Activated CD4-positive, alpha-beta memory T cell treated with anti-CD3 and anti-CD28 coated beads, Interleukin-2, amount 10 ng/mL, durations not matched to agents 7 days and 5 days (primary cell): Measurements from ENCODE around the gene SH3RF3. TPM values are rescaled to one million over a fixed set of nuclear protein-coding genes. Genes with fewer than 3 reads are reported as not detected.

ENCODE experiments used
- CTCF ChIA-PET: fragments of 350-600 bp; sonication (Branson Sonifier 250); formaldehyde crosslinking; loops from one replicate; lab custom pipeline; 2021; ENCODE audit warnings: antibody characterized with exemption, inconsistent platforms; lab: Charles Lee
- POLR2A ChIA-PET: fragments of 350-600 bp; sonication (Branson Sonifier 250); formaldehyde crosslinking; loops from one replicate; lab custom pipeline; 2021; ENCODE audit warnings: antibody characterized with exemption; lab: Charles Lee
- DNase-seq: peaks from one replicate; pipeline ENCODE4 v3.0.0-alpha.2; 2020
- H3K27ac Mint-ChIP-seq: one replicate; pipeline ENCODE4 v1.8.0; 2021; ENCODE audit warnings: mild to moderate bottlenecking, mixed read lengths
- H3K27me3 Mint-ChIP-seq: one replicate; pipeline ENCODE4 v1.8.0; 2021; ENCODE audit warnings: mixed read lengths
- H3K36me3 Mint-ChIP-seq: one replicate; pipeline ENCODE4 v1.8.0; 2021; ENCODE audit warnings: low read depth, mixed read lengths
- H3K4me1 Mint-ChIP-seq: one replicate; pipeline ENCODE4 v1.8.0; 2021; ENCODE audit warnings: mixed read lengths
- H3K4me3 Mint-ChIP-seq: one replicate; pipeline ENCODE4 v1.8.0; 2021; ENCODE audit warnings: mild to moderate bottlenecking, mixed read lengths
- H3K9me3 Mint-ChIP-seq: one replicate; pipeline ENCODE4 v1.8.0; 2021; ENCODE audit warnings: mixed read lengths
- total RNA-seq, 2 experiments: library from RNA; stranded (reverse); gene quantifications; one replicate each; pipeline ENCODE4 v1.2.3, GENCODE V29; 2021

Gene SH3RF3
- total RNA-seq, 2 experiments from 2014 or later: 0.23 to 0.45 TPM

DNA sequence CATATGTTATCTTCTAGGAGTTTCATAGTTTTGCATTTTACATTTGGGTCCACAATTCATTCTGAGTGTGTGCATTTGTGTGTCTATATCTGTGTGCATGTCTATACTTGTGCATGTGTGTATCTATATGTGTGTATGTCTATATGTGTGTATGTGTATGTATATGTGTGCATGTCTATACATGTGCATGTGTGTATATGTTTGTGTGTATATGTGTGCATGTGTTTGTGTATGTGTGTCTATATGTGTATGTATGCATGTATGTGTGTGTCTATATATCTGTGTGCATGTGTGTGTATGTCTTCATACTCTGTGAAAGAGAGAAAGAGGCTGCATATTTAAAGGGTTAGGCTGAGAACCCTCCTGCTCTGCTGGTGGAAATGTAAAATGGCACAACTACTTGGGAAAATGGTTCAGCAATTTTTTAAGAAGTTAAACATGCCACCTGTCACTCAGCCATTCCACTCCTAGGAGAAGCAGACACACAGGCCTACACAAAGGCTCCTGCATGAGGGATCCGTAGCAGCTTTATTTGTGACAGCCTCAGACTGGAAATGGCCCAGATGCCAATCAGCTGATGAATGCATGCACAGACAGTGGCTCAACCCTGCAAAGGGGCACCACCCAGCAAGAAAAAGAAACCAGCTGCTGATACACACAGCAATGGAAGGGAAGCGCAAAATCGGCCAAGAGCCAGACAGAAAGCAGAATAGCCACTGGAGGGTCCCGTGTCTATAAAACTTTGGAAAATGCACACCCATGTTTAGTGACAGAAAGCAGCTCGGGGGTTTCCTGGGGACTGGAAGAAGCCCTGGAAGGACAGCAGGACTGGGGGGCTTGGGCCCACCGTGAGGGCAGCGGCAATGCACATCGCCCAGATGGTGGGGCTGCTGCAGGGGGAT, 337.9 kb downstream of the SH3RF3 start:
- ChIA-PET POLR2A (no interaction called here), CTCF (no interaction called here)
- Mint-ChIP-seq H3K27ac (no peak overlapping the region), H3K9me3 (no peaks in the 10 kb centered on the region), H3K36me3 (no peaks in the 10 kb centered on the region), H3K4me1 (no peaks in the 10 kb centered on the region), H3K4me3 (no peak overlapping the region), H3K27me3 (peaks cover 23% of the 10 kb centered on the region)
- no peak for DNase-seq

DNA sequence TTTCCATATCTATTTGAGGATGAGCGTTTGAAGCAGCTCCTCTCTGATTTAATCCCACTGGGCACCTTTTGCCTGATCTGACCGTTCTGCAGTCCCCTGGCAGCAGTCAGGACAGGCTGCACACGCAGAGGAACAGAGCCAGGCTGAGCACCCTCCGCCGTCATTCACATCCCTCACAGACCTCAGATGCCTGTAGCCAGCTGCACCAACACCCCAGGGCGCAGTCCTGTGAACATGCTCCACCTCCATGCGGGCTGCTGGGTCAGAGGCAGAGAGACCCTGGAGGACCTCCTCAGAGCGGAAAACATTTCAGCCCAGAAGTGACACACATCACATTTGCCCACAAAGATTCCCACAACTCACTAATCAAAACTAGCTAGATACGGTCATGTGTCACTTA, 338.7 kb downstream of the SH3RF3 start:
- H3K4me3 Mint-ChIP-seq: no peak overlapping the region
- no peaks in the 10 kb centered on the region for H3K36me3 Mint-ChIP-seq
- ChIA-PET POLR2A (no interaction called here), CTCF (no interaction called here)
- no peaks in the 10 kb centered on the region for H3K9me3 Mint-ChIP-seq
- H3K27me3 Mint-ChIP-seq: peaks cover 23% of the 10 kb centered on the region
- no peak overlapping the region for H3K27ac Mint-ChIP-seq
- no peaks in the 10 kb centered on the region for H3K4me1 Mint-ChIP-seq
- no peak for DNase-seq

DNA sequence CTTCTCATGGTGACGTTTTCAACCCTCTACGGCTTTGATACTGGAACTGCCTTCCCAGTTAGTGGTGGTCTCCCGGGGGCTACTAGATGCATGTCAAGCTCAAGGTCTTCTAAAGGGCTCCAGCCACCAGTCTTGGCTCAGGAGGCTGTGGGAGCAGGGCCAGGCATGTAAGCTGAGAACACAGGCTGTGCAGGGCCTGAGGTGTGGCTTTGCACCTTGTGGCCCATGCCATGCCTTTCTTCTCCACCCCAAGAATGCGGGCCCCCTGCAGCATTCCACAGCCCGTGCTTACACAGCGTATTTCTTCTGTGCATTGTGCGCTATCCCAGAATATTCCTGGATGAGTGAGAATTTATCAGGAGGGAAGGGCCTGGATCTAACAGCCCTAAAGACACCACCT, 339.9 kb downstream of the SH3RF3 start:
- Mint-ChIP-seq H3K9me3 (no peaks in the 10 kb centered on the region), H3K4me1 (no peaks in the 10 kb centered on the region), H3K36me3 (no peaks in the 10 kb centered on the region), H3K27me3 (peaks cover 23% of the 10 kb centered on the region), H3K27ac (no peak overlapping the region), H3K4me3 (no peak overlapping the region)
- DNase-seq: no peak
- CTCF ChIA-PET: no interaction called here
- POLR2A ChIA-PET: no interaction called here

DNA sequence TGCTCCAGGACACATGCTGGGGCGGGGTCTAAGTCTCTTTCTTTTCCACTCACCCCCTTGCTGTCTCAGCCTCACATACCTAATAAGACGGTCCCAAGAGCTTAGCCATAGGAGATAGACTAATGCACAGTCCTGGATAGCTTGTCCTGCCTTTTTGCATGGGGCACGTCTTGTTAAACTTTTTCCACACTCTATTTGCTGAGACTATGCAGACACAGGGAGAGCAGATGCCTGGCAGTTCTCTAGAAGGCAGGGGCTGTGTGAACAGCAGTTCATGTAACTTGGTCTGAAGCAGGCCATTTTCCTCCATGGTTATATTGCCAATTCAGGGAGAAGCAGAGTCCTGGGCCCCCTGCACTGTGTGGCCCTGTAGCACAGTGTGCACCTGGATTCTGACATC, 342.7 kb downstream of the SH3RF3 start:
- ChIA-PET CTCF (no interaction called here), POLR2A (no interaction called here)
- DNase-seq: no peak
- H3K4me3 Mint-ChIP-seq: no peak overlapping the region
- peaks cover 6% of the 10 kb centered on the region for H3K4me1 Mint-ChIP-seq
- H3K27ac Mint-ChIP-seq: no peak overlapping the region
- no peaks in the 10 kb centered on the region for H3K9me3 Mint-ChIP-seq
- H3K36me3 Mint-ChIP-seq: no peaks in the 10 kb centered on the region
- H3K27me3 Mint-ChIP-seq: peaks cover 12% of the 10 kb centered on the region

DNA sequence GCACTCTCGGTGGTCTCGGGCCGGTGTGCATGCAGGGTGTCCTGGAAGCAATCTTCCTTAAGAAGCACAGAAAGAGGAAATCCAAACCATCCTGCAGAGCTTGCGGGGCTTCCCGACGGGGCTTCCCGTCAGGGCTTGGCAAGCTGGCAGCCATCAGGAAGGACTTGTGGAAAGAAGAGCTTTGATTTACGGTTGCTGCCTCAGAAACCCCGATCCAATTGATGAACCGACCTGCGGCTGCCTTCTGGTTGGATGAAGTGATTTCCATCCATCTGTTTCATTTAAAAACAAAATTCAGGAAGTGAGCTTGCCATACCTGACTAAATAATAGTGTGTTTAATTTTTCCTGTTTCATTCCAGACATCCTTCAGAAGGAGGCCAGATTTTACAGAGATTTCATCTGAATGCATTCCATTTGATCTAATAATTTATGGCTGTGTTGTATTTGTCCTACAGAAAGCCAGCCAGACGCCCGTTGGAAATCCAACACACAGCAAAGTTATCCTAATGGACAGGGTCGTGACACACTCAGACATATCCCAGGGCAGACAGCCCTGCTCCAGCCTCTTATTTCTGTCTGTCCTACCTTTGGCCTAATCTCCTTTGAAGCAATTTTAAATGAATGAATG, 343.4 kb downstream of the SH3RF3 start:
- Mint-ChIP-seq H3K36me3 (no peaks in the 10 kb centered on the region), H3K27me3 (peaks cover 12% of the 10 kb centered on the region), H3K27ac (no peak overlapping the region), H3K4me1 (peaks cover 6% of the 10 kb centered on the region), H3K9me3 (no peaks in the 10 kb centered on the region), H3K4me3 (no peak overlapping the region)
- ChIA-PET CTCF (no interaction called here), POLR2A (no interaction called here)
- DNase-seq: no peak

DNA sequence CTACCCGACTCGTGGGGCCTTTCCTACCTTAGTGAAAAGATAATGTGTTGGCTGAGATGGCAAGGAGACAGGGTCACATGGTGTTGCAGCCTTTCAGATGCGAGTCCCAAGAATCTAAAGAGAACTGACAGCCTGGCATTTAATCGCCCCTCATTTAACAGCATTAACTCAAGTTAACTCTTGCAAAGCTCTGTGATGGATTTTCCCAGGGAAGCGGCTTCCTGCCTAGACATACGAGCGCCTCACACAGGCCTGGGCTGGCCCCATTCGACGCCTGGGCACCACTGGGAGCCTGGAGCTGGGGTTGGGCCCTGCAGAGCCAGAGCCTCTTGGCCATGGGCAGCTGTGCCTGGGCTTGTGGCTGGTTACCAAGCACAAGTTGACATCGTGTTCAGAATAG, 344.0 kb downstream of the SH3RF3 start:
- POLR2A ChIA-PET: no interaction called here
- H3K9me3 Mint-ChIP-seq: no peaks in the 10 kb centered on the region
- peaks cover 12% of the 10 kb centered on the region for H3K27me3 Mint-ChIP-seq
- H3K4me1 Mint-ChIP-seq: peaks cover 6% of the 10 kb centered on the region
- H3K36me3 Mint-ChIP-seq: no peaks in the 10 kb centered on the region
- DNase-seq: no peak
- H3K4me3 Mint-ChIP-seq: no peak overlapping the region
- CTCF ChIA-PET: no interaction called here
- H3K27ac Mint-ChIP-seq: no peak overlapping the region

DNA sequence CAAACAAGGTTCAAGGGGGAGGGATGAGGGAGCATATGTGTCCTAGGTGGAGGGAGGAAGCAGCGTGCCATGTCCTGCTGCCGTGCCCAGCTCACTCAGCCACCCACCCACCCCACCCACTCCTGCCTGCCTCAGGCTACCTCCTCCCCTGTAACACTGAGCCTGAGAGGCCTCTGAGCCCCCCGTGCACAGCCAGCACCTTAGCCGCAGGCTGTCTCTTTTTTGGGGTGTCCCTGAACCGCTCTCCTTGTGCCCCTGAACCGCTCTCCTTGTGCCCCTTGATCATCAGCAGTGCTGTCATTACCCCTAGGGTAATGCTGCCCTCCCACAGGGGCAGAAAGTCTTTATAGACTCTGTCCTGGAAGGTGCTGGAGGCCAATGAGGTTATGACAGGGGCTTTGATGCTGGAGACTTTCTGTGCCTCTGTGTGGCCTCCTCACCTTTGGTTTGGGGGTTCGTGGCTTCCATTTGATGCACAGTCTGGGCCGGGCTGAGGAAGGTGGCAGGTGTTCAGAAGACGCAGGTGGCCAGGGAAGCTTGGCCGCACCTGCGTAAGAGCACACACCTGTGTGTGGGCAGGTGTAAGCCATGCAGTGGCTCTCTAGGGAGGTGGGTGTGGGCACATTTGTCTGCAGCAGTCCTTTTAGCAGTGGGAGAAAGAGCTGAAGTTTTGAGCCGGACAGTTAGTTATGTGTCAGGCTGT, 344.8 kb downstream of the SH3RF3 start:
- peaks cover 8% of the 10 kb centered on the region for H3K27me3 Mint-ChIP-seq
- CTCF ChIA-PET: no interaction called here
- H3K9me3 Mint-ChIP-seq: no peaks in the 10 kb centered on the region
- H3K4me1 Mint-ChIP-seq: peaks cover 6% of the 10 kb centered on the region
- H3K4me3 Mint-ChIP-seq: no peak overlapping the region
- POLR2A ChIA-PET: no interaction called here
- no peak for DNase-seq
- H3K27ac Mint-ChIP-seq: no peak overlapping the region
- H3K36me3 Mint-ChIP-seq: no peaks in the 10 kb centered on the region

DNA sequence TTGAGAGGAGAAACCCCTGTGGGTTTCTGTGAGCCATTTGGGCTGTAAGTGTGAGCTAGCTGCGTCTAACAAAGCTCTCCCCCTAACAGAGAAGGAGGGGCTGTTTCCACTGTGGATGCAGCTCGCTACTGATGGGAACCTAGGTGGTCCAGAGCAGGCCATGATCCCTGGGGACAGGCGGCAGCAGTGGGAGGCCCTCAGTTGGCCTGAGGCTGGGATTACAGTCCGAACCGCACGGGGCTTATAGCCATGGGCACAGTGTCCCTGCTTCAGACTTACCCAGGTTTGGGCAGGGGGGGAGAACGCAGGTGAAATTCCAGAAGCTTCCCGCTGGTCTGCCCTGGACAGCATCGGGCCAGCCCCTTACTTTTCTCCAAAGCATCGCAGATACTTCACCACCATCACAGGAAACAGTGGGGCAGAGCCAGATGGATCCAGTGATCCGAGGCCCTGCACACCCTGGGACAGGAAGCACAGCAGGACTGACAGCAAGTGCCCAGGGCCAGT, 345.4 kb downstream of the SH3RF3 start:
- H3K27ac Mint-ChIP-seq: no peak overlapping the region
- no peak overlapping the region for H3K4me3 Mint-ChIP-seq
- CTCF ChIA-PET: no interaction called here
- DNase-seq: no peak
- H3K36me3 Mint-ChIP-seq: no peaks in the 10 kb centered on the region
- H3K27me3 Mint-ChIP-seq: peaks cover 8% of the 10 kb centered on the region
- POLR2A ChIA-PET: no interaction called here
- no peaks in the 10 kb centered on the region for H3K9me3 Mint-ChIP-seq
- H3K4me1 Mint-ChIP-seq: peaks cover 6% of the 10 kb centered on the region

DNA sequence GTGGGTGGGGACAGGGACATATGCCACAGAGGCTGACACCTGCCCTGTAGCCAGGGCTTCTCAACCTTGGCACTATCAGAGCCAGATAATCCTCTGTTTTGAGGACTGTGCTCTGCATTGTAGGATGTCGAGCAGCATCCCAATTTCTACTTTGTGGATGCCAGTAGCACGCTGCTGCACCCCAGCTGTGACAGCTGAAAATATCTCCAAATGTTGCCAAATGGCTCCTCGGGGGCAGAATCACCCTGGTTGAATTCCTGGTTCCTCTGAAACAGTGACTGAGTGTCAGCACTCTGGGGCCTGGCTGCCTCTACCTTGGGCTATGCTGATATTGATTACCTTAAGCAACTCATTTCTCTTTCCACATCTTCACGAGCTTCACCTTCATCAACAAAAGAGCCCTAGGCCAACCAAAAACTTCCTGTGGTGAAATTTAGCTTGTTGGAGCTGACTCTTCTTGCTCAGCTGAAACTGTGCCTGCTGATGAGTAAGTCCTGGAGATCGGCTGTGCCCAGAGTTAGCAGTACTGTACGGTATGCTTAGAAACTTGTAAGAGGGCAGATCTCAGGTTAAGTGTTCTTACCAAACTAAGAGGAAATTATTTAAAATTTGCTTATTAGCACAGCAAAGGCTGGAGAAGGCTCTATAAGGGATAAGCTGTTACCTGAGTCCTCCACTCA, 346.7 kb downstream of the SH3RF3 start:
- Mint-ChIP-seq H3K4me1 (peaks cover 6% of the 10 kb centered on the region), H3K27ac (no peak overlapping the region), H3K36me3 (no peaks in the 10 kb centered on the region), H3K4me3 (no peak overlapping the region), H3K27me3 (peaks cover 13% of the 10 kb centered on the region), H3K9me3 (no peaks in the 10 kb centered on the region)
- DNase-seq: no peak
- POLR2A ChIA-PET: no interaction called here
- CTCF ChIA-PET: no interaction called here

DNA sequence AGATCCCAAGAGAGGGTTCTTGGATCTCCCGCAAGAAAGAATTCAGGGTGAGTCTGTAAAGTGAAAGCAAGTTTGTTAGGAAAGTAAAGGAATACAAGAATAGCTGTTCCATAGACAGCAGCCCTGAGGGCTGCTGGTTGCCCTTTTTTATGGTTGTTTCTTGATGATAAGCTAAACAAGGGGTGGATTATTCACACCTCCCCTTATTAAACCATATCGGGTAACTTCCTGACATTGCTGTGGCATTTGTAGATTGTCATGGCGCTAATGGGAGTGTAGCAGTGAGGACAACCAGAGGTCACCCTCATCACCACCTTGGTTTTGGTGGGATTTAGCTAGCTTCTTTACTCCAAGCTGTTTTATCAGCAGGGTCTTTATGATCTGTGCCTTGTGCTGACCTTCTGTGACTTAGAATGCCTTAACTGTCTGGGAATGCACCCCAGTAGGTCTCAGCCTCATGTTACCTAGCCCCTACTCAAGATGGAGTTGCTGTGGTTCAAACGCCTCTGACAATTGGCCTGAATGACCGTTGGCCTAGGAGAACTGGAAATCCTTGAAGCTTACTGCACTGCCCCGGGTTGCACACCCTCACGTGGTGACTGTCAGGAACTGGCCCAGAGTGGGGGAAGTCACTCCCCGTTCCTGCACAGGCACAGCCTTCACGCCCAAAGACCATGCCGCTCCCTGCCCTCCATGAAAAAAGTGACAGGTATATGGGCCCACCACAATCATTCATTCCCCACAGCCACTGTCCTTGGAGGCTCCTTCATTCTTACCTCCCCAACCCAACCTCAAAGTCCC, 347.8 kb downstream of the SH3RF3 start:
- CTCF ChIA-PET: no interaction called here
- H3K27ac Mint-ChIP-seq: no peak overlapping the region
- peaks cover 14% of the 10 kb centered on the region for H3K27me3 Mint-ChIP-seq
- no peaks in the 10 kb centered on the region for H3K36me3 Mint-ChIP-seq
- POLR2A ChIA-PET: no interaction called here
- no peak overlapping the region for H3K4me3 Mint-ChIP-seq
- peaks cover 6% of the 10 kb centered on the region for H3K4me1 Mint-ChIP-seq
- H3K9me3 Mint-ChIP-seq: no peaks in the 10 kb centered on the region
- DNase-seq: no peak

DNA sequence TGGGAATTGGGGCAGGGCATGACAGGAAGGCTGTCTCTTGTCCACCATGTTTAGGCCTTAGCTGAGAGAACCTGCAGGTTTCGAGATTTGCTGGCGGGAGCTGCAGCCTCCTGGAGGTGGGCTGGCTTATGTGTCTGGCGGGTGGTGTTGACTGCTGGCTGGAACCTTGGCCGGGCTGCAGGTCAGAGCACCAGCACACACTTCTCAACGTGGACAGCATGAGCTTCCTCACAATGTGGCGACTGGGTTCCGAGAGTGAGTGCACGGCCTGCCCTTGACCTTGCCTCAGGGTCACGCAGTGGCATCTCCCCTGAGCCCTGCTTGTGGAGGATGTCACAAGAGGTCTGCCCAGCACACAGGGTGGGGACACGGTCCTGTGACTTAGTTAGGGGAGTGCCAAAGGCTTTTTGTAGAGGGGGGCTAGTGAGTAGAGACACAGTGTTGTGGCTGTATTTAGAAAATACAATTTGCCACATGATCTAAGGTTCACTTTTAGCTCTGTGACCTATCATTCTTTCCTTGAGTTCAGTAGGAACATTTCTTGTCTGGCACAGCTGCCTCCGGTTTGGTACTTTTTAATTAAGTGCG, 350.0 kb downstream of the SH3RF3 start:
- H3K36me3 Mint-ChIP-seq: no peaks in the 10 kb centered on the region
- ChIA-PET POLR2A (no interaction called here), CTCF (no interaction called here)
- H3K27ac Mint-ChIP-seq: no peak overlapping the region
- no peak for DNase-seq
- peaks cover 16% of the 10 kb centered on the region for H3K27me3 Mint-ChIP-seq
- peaks cover 6% of the 10 kb centered on the region for H3K4me1 Mint-ChIP-seq
- no peak overlapping the region for H3K4me3 Mint-ChIP-seq
- no peaks in the 10 kb centered on the region for H3K9me3 Mint-ChIP-seq

DNA sequence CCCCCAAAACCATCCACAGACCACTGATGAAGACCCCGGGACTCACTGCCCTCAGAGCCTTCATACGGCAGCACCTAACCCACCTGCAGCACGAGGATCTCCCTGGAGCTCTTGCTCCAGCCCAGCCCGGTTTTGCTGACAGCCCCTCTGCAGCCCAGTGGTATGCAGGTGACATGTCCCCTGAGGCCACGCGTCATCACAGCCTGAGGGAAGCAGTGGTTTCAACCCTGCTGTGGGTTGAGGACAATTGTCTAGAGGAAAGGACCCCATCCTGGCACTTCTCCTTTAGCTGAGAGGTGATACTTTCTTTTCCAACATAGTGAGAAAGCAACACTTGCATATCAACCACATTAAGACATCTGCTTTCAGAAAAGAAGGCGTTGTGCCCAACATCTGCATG, 350.8 kb downstream of the SH3RF3 start:
- ChIA-PET POLR2A (no interaction called here), CTCF (no interaction called here)
- Mint-ChIP-seq H3K36me3 (no peaks in the 10 kb centered on the region), H3K27me3 (peaks cover 19% of the 10 kb centered on the region), H3K4me3 (no peak overlapping the region), H3K27ac (no peak overlapping the region), H3K9me3 (no peaks in the 10 kb centered on the region), H3K4me1 (peaks cover 6% of the 10 kb centered on the region)
- DNase-seq: no peak
